NCI-H1930 (cell line): ENCODE data around the gene RRBP1.
"Not testable (repeated sequence)": the region's sequence is repeated elsewhere in the genome, so short reads cannot be mapped to it uniquely, and the experiment has no call there.

Source experiments
- DNase-seq, 2 experiments: peaks; one replicate each; lab custom pipeline; 2025; lab: John Stamatoyannopoulos, UW

The RRBP1 gene

GRCh38 chr20:17661121-17661744 lies 20.8 kb downstream of the RRBP1 start:
- no peak for DNase-seq

- DNase-seq, result no peak
These were observed 21.4 kb downstream of the RRBP1 start for GRCh38 chr20:17660667-17661066.

GRCh38 chr20:17659801-17660200 lies 22.2 kb downstream of the RRBP1 start:
- no peak for DNase-seq

GRCh38 chr20:17659344-17659743 lies 22.7 kb downstream of the RRBP1 start:
- DNase-seq, result not testable (repeated sequence)

- no peak for DNase-seq
These were observed 23.4 kb downstream of the RRBP1 start for GRCh38 chr20:17658648-17658993.

GRCh38 chr20:17657898-17658647 lies 24.0 kb downstream of the RRBP1 start:
- no peak for DNase-seq

GRCh38 chr20:17657079-17657825 lies 24.8 kb downstream of the RRBP1 start:
- no peak for DNase-seq

- DNase-seq, result no peak
These were observed 26.1 kb downstream of the RRBP1 start for GRCh38 chr20:17655865-17656479.

- DNase-seq, result no peak
These were observed 26.8 kb downstream of the RRBP1 start for GRCh38 chr20:17655286-17655651.

GRCh38 chr20:17654649-17655285 lies 27.3 kb downstream of the RRBP1 start:
- no peak for DNase-seq

GRCh38 chr20:17653835-17654648 lies 28.0 kb downstream of the RRBP1 start:
- DNase-seq, result no peak

- DNase-seq, result no peak
These were observed 29.6 kb downstream of the RRBP1 start for GRCh38 chr20:17652411-17652810.

GRCh38 chr20:17651760-17652388 lies 30.2 kb downstream of the RRBP1 start:
- DNase-seq, result no peak

- no peak for DNase-seq
These were observed 30.8 kb downstream of the RRBP1 start for GRCh38 chr20:17651129-17651759.

- DNase-seq, result no peak
These were observed 31.5 kb downstream of the RRBP1 start for GRCh38 chr20:17650301-17651128.

GRCh38 chr20:17648791-17649730 lies 33.0 kb downstream of the RRBP1 start:
- DNase-seq, result no peak

GRCh38 chr20:17648315-17648646 lies 33.8 kb downstream of the RRBP1 start:
- no peak for DNase-seq
